ENCODE measurements around the gene NIN.

NIN gene

DNA sequence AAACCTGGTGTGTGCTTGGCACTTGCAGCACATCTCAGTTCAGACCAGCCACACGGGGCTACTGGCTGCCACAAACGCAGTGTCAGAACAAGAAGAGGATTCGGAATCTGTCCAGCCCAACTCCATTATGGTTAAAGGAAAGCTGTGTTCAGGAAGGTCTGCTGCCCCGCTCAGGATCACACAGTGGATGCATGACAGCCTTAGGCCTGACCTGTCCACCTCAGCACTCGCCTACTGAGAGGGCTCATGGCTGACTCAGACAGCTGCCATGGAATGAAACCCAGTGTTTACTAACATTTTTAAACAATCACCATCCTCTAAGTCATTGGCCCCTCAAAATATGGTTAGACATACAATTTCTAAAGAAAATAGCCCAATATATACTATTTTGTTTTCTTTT lies 5.6 kb upstream of the NIN start:
- Histone ChIP-seq H3K4me1 (ENCODE audit: control insufficient read depth, insufficient read depth, low read length) (peaks cover 3% of the 10 kb centered on the region), H3K9ac (ENCODE audit: low read depth, low read length) (no peak overlapping the region), H3K36me3 (ENCODE audit: control insufficient read depth, insufficient read depth, low read length) (no peaks in the 10 kb centered on the region), H3K4me3 (ENCODE audit: low read depth, low read length) (no peak overlapping the region), H3K27me3 (ENCODE audit: control insufficient read depth, insufficient read depth, low read length) (peaks cover 48% of the 10 kb centered on the region), H3K9me3 (ENCODE audit: control insufficient read depth, insufficient read depth, low read length) (no peaks in the 10 kb centered on the region)

DNA sequence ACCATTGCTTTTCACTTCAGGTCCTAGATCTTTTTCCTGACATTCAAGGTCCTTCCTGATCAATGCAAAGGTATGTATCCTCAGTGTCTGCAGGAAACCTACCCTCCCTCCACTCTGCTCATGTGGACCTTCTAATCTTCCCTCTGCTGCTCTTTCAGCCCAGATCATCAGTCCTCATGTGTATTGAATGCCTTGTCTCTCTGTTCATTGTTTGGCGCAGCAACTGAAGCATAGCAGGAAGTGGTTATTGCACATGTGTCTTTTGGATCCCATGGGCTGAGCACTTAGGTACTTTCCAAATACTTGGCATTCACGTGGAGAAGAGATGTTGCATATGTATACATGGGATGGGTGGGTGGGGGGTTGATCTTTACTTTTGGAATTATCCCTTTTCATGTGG lies 4.3 kb upstream of the NIN start:
- no peaks in the 10 kb centered on the region for H3K36me3 ChIP-seq (ENCODE audit: control insufficient read depth, insufficient read depth, low read length)
- H3K9ac ChIP-seq (ENCODE audit: low read depth, low read length): no peak overlapping the region
- H3K4me3 ChIP-seq (ENCODE audit: low read depth, low read length): no peak overlapping the region
- no peaks in the 10 kb centered on the region for H3K9me3 ChIP-seq (ENCODE audit: control insufficient read depth, insufficient read depth, low read length)
- peaks cover 50% of the 10 kb centered on the region for H3K27me3 ChIP-seq (ENCODE audit: control insufficient read depth, insufficient read depth, low read length)
- peaks cover 3% of the 10 kb centered on the region for H3K4me1 ChIP-seq (ENCODE audit: control insufficient read depth, insufficient read depth, low read length)

DNA sequence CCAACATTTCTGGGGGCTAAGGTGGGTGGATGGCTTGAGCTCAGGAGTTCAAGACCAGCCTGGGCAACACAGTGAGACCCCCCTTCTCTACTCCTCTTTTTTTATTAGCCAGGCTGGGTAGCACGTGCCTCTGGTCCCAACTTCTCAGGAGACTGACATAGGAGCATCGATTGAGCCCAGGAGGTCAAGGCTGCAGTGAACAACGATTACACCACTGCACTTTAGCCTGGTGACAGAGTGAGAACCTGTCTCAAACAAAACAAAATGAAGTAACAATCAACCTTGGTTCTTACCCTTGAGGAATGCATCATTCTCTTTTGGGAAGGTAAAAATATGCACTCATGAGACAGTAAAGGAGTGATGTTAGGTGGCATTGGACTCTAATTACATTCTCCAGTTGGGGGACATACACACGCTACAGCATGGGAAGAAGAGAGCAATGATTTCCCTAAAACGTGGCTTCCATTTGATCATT lies 3.9 kb upstream of the NIN start:
- Histone ChIP-seq H3K27me3 (ENCODE audit: control insufficient read depth, insufficient read depth, low read length) (peaks cover 49% of the 10 kb centered on the region), H3K4me1 (ENCODE audit: control insufficient read depth, insufficient read depth, low read length) (peaks cover 4% of the 10 kb centered on the region), H3K36me3 (ENCODE audit: control insufficient read depth, insufficient read depth, low read length) (no peaks in the 10 kb centered on the region), H3K4me3 (ENCODE audit: low read depth, low read length) (no peak overlapping the region), H3K9ac (ENCODE audit: low read depth, low read length) (no peak overlapping the region), H3K9me3 (ENCODE audit: control insufficient read depth, insufficient read depth, low read length) (no peaks in the 10 kb centered on the region)

DNA sequence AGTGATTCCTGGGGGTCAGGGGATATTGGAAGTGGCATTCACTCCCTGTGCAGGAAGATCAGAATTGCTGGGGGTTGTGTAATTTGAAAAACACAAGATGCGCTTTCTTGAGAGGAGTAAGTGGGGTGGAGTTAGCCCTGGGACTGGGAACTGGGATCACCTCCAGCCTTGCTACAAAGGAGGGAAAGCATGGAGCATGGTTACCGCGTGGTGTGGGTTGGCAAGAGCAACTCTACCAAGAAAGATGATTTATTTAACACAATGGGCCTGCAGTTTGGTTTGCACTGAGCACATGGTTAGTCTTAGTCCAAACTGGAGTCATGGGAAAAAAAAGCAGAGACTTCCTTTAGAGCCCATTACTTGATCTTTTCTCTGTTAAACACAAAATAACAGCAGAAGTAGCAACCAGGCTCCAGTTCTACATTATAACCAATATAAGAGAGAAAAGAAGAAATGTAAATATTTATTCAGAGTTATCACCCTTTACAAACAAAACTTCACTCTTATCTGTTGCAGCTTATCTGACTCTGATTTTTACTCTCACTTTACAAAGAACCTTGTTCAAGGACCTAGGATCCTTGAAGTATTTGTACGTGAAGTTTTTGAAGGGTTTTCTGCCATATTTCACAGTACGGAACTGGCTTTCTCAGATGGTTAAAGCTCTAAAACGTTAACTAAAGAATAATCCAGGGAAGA lies 2.1 kb upstream of the NIN start:
- H3K4me1 ChIP-seq (ENCODE audit: control insufficient read depth, insufficient read depth, low read length): peaks cover 12% of the 10 kb centered on the region
- H3K27me3 ChIP-seq (ENCODE audit: control insufficient read depth, insufficient read depth, low read length): peaks cover 61% of the 10 kb centered on the region
- no peak overlapping the region for H3K9ac ChIP-seq (ENCODE audit: low read depth, low read length)
- no peaks in the 10 kb centered on the region for H3K9me3 ChIP-seq (ENCODE audit: control insufficient read depth, insufficient read depth, low read length)
- H3K36me3 ChIP-seq (ENCODE audit: control insufficient read depth, insufficient read depth, low read length): no peaks in the 10 kb centered on the region
- no peak overlapping the region for H3K4me3 ChIP-seq (ENCODE audit: low read depth, low read length)

DNA sequence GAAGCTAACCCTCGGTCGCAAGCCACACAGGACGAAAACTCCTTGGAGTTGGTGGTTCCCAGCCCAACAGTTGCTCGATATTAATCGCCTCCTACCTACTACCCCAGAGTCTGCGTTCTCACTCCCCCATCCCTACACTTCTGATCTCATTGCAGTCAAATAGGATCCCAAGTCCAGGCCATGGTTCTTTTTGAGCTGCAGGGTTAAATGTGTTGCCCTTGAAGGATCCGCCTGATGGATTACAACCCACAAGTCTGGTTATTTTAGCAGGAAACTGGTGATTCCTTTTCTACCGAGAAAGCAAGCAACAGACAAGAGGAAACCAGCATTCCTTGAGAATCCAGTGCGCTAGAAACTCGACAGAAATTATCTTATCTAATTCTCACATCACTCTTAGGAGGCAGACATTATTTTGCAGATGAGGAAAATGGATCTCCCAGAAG lies 785 bp upstream of the NIN start:
- Histone ChIP-seq H3K36me3 (ENCODE audit: control insufficient read depth, insufficient read depth, low read length) (no peaks in the 10 kb centered on the region), H3K4me1 (ENCODE audit: control insufficient read depth, insufficient read depth, low read length) (peaks cover 12% of the 10 kb centered on the region), H3K4me3 (ENCODE audit: low read depth, low read length) (peak overlapping the region; percentile 76), H3K9ac (ENCODE audit: low read depth, low read length) (peak overlapping the region; percentile 65), H3K27me3 (ENCODE audit: control insufficient read depth, insufficient read depth, low read length) (peaks cover 74% of the 10 kb centered on the region), H3K9me3 (ENCODE audit: control insufficient read depth, insufficient read depth, low read length) (no peaks in the 10 kb centered on the region)

DNA sequence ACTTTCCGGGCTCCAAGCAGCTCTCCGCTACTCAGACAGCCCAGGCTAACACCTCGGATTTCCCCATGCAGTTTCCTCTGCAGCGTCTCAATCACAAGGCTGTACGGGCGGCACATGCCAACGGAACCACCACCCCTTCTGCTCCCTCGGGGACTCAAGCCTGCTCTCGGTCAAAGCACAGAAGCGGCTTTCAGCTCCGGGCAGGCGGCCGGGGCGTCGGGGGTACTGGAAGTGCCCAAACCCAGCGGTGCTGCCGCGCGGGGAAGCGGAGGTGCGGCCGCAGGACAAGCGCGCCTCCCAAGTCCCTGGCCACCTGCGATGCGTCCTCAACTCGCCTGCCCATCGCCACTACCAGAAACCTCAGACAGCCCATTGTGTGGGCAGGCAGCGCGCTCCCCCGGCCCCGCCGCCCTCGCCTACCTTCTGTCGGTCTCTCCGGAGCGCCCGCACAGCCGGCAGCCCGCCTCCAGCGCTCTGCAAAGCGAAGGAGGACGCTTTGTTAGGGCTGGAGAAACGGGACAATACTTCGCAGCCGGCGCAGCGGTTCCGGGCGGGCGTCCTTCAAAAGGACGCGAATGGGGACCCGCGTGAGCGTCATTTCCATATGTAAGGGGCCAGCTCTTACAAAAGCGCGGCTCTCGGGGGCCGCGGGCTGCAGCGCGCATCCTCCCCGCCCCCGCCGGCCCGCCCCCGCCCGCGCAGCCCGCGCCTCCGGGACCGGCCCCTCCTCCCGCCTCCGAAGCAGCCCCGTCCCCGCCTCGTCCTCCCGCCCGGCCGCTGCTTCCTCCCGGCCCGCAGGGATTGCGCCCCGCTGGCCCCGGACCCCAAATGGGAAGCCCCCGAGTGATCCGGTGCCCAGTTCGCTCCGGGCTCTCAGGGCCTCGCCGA lies 674 bp downstream of the NIN start:
- peak overlapping the region; percentile 76 for H3K4me3 ChIP-seq (ENCODE audit: low read depth, low read length)
- peaks cover 12% of the 10 kb centered on the region for H3K4me1 ChIP-seq (ENCODE audit: control insufficient read depth, insufficient read depth, low read length)
- no peak overlapping the region for H3K9ac ChIP-seq (ENCODE audit: low read depth, low read length)
- H3K27me3 ChIP-seq (ENCODE audit: control insufficient read depth, insufficient read depth, low read length): peaks cover 88% of the 10 kb centered on the region
- no peaks in the 10 kb centered on the region for H3K36me3 ChIP-seq (ENCODE audit: control insufficient read depth, insufficient read depth, low read length)
- no peaks in the 10 kb centered on the region for H3K9me3 ChIP-seq (ENCODE audit: control insufficient read depth, insufficient read depth, low read length)

DNA sequence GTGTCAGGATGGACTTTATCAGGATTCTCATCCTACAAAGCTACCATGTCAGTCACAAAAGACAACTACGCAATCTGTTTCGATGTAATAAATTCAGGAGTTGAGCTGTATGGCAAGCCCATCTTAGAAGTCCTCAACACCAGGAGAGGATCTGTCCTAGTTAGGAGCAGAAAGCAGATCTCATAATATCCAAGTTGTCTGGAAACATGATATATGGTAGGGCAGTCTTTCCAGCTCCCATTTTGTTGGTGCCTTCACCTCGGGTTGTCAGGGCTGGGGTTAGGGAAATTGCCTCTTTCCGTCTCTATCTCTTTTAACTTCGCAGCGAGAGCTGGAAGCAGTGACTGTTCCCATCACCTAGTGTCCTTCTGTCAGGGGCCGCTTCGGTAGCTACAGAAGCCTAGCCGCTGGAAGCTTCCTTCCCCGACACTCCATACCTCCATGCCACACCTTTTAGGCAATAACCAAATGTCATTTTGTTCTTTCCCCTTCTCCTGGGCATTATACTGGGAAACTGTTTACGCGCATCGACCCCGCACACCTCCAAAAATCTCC lies 1.4 kb downstream of the NIN start:
- Histone ChIP-seq H3K9ac (ENCODE audit: low read depth, low read length) (no peak overlapping the region), H3K4me1 (ENCODE audit: control insufficient read depth, insufficient read depth, low read length) (peaks cover 15% of the 10 kb centered on the region), H3K27me3 (ENCODE audit: control insufficient read depth, insufficient read depth, low read length) (peaks cover 88% of the 10 kb centered on the region), H3K4me3 (ENCODE audit: low read depth, low read length) (peak overlapping the region; percentile 59), H3K36me3 (ENCODE audit: control insufficient read depth, insufficient read depth, low read length) (no peaks in the 10 kb centered on the region), H3K9me3 (ENCODE audit: control insufficient read depth, insufficient read depth, low read length) (no peaks in the 10 kb centered on the region)

DNA sequence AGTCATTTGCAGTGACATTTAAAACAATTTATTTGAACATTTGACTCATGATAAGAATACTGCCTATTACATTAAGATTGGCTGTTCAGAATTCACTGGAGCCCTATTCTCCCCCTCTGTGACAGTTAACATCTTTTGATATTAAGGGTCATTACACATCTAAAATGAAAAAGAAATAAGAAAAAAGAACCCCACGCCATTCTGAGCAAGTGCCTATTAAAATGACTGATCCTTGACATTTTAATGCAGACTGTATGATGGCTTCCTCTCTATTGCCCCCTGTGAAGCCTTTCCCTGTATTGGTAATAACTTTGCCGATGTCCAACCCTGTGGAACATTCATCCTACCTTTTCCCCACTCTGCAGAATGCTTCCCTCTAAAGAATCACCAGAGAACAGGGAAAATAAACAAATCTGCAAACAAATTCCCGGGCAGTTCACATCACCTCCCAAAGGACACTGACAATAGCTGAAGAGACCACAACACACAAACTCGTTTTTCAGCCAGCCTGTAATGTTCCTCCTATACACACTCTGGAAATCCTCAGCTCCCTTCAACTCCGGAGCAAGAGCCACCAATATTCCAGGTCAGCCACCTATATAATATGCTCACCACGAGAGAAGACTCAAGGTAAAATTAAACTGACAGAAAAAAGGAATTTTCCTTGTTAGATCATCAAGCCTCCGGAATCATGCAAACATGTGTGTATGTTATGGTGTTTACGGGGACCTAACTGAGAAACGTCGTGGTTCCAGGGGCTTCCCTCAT lies 2.1 kb downstream of the NIN start:
- Histone ChIP-seq H3K27me3 (ENCODE audit: control insufficient read depth, insufficient read depth, low read length) (peaks cover 88% of the 10 kb centered on the region), H3K9ac (ENCODE audit: low read depth, low read length) (no peak overlapping the region), H3K4me1 (ENCODE audit: control insufficient read depth, insufficient read depth, low read length) (peaks cover 20% of the 10 kb centered on the region), H3K36me3 (ENCODE audit: control insufficient read depth, insufficient read depth, low read length) (no peaks in the 10 kb centered on the region), H3K4me3 (ENCODE audit: low read depth, low read length) (peak overlapping the region; percentile 59), H3K9me3 (ENCODE audit: control insufficient read depth, insufficient read depth, low read length) (no peaks in the 10 kb centered on the region)

DNA sequence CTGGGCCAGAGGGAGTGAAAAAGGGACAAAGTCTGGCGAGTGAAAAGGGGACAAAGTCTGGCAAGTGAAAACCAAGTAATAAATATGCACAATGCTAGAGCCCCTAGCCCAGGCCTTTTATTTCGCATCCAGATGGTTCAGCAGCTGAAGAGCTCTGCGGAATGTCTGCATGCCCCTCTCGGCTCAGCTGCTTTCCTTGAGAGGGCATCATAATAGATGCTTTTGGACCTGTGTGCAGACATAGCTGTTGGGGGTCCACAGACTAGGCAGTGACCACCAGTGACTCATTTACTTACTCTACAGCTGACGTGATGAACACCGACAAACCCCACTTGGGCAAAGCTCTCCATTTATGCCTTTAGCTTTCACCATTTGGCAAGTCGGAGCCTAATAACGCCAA lies 4.3 kb downstream of the NIN start:
- Histone ChIP-seq H3K9ac (ENCODE audit: low read depth, low read length) (no peak overlapping the region), H3K9me3 (ENCODE audit: control insufficient read depth, insufficient read depth, low read length) (no peaks in the 10 kb centered on the region), H3K36me3 (ENCODE audit: control insufficient read depth, insufficient read depth, low read length) (no peaks in the 10 kb centered on the region), H3K4me1 (ENCODE audit: control insufficient read depth, insufficient read depth, low read length) (peaks cover 30% of the 10 kb centered on the region), H3K4me3 (ENCODE audit: low read depth, low read length) (no peak overlapping the region), H3K27me3 (ENCODE audit: control insufficient read depth, insufficient read depth, low read length) (peaks cover 88% of the 10 kb centered on the region)

DNA sequence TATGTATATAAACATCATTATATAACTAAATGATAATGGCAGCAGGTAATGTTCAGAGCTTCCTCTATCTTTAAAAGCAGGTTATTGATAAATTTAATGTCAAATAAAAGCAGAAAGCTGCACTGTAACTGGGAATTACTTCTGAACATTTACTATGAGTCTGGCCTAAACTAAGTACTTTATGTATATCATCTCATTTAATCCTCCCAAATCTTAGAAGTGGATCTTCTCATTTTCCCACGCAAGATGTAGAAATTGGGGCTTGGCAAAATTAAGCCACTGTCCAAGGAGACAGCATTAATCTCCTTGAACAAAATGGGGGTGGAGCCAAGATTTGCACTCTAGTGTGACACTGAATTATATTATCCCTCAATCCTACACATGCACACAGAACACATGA lies 5.7 kb downstream of the NIN start:
- H3K36me3 ChIP-seq (ENCODE audit: control insufficient read depth, insufficient read depth, low read length): no peaks in the 10 kb centered on the region
- no peaks in the 10 kb centered on the region for H3K9me3 ChIP-seq (ENCODE audit: control insufficient read depth, insufficient read depth, low read length)
- H3K9ac ChIP-seq (ENCODE audit: low read depth, low read length): no peak overlapping the region
- no peak overlapping the region for H3K4me3 ChIP-seq (ENCODE audit: low read depth, low read length)
- H3K4me1 ChIP-seq (ENCODE audit: control insufficient read depth, insufficient read depth, low read length): peaks cover 41% of the 10 kb centered on the region
- peaks cover 94% of the 10 kb centered on the region for H3K27me3 ChIP-seq (ENCODE audit: control insufficient read depth, insufficient read depth, low read length)

Measured in iPS-15b (cell line).